Measurements from ENCODE around the gene KMT2B. TPM values are rescaled to one million over a fixed set of nuclear protein-coding genes. Genes with fewer than 3 reads are reported as not detected.
A peak's percentile ranks its signal among the peaks of the same experiment; 100 is the strongest.

The KMT2B gene
- total and polyA plus RNA-seq, 2 donors (not counting 1 experiment from before 2014, with no cell fraction given) = 85.6 to 96.9 TPM

DNA sequence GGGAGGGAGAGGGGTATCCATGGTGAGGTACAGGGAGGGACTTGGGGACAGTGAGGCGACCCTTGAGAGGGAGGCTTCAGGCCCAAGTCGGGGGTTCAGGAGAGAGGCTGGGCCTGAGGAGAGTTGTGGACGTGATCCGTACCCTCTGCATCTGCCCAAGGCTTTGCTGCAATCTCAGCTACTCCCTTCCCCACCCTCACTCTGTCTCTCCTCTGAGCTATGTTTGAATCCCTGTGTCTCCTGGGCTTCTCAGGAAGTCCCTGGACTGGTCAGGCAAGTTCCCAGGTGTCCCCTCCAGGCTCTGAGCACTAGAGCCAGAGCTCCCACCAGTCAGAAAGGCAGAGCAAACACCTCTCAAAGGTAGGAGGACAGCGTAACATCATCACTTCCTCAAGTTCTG is 32.4 kb downstream of the KMT2B start:
- DNase-seq (no peak), ATAC-seq (ENCODE audit: low read depth) (no peak)
- ChIA-PET POLR2A (no interaction called here), CTCF (no interaction called here)
- Mint-ChIP-seq H3K4me1 (peaks cover 41% of the 10 kb centered on the region), H3K27ac (no peak overlapping the region), H3K9me3 (ENCODE audit: insufficient read depth) (no peaks in the 10 kb centered on the region), H3K27me3 (peaks cover 9% of the 10 kb centered on the region), H3K4me3 (peak overlapping the region; percentile 37)
- Histone ChIP-seq H3K27me3 (replicated peaks in 1 of 4; ENCODE audit: control extremely low read depth in 1 of 4, control insufficient read depth in 3 of 4, insufficient read depth in 4 of 4, low read length in 3 of 4) (peaks cover 0 to 5% (median 1%) of the 10 kb centered on the region in 4 experiments), H2AFZ (ENCODE audit: insufficient read depth, low read depth, low read length, poor library complexity, severe bottlenecking) (no peak overlapping the region), H3K9ac (ENCODE audit: low read length) (no peak overlapping the region), H4K20me1 (ENCODE audit: control insufficient read depth, insufficient read depth, low read length, poor library complexity, severe bottlenecking) (peaks cover 4% of the 10 kb centered on the region), H3K4me2 (replicated peaks; ENCODE audit: low read depth, low read length, poor library complexity, severe bottlenecking) (no peak overlapping the region), H3K4me3 (ENCODE audit: control extremely low read depth in 1 of 5, extremely low read depth in 1 of 5, insufficient read depth in 1 of 5, low read depth in 2 of 5, low read length in 4 of 5) (no peak overlapping the region), H3K4me1 (ENCODE audit: control insufficient read depth in 2 of 2, insufficient read depth in 2 of 2, low read length in 2 of 2) (peaks cover 20 to 27% of the 10 kb centered on the region in 2 donors), H3K36me3 (replicated peaks in 1 of 2; ENCODE audit: control extremely low read depth in 1 of 2, control insufficient read depth in 1 of 2, extremely low read depth in 1 of 2, insufficient read depth in 2 of 2, low read length in 1 of 2) (peaks cover 0 to 20% of the 10 kb centered on the region in 2 experiments), H3K9me3 (ENCODE audit: control extremely low read depth in 1 of 3, control insufficient read depth in 2 of 3, insufficient read depth in 1 of 3, low read length in 2 of 3) (peaks cover 0 to 2% (median 0%) of the 10 kb centered on the region in 3 donors), H3K27ac (ENCODE audit: low read length in 2 of 2) (no peak overlapping the region), H3K79me2 (ENCODE audit: control insufficient read depth, insufficient read depth, low read length) (peaks cover 41% of the 10 kb centered on the region)
- intact Hi-C loops (cut with micrococcal nuclease) = no loop called here
- 100% methylated on average over 1 of the region's 5 CpGs for WGBS (ENCODE audit: insufficient coverage)
- TF ChIP-seq, protein P1, sequence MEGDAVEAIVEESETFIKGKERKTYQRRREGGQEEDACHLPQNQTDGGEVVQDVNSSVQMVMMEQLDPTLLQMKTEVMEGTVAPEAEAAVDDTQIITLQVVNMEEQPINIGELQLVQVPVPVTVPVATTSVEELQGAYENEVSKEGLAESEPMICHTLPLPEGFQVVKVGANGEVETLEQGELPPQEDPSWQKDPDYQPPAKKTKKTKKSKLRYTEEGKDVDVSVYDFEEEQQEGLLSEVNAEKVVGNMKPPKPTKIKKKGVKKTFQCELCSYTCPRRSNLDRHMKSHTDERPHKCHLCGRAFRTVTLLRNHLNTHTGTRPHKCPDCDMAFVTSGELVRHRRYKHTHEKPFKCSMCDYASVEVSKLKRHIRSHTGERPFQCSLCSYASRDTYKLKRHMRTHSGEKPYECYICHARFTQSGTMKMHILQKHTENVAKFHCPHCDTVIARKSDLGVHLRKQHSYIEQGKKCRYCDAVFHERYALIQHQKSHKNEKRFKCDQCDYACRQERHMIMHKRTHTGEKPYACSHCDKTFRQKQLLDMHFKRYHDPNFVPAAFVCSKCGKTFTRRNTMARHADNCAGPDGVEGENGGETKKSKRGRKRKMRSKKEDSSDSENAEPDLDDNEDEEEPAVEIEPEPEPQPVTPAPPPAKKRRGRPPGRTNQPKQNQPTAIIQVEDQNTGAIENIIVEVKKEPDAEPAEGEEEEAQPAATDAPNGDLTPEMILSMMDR (IDR thresholded peaks at IDR 0.05) = no peak
- no peak for TF ChIP-seq EZH2 (IDR thresholded peaks at IDR 0.05; ENCODE audit: borderline replicate concordance, insufficient read depth, low read depth, low read length, poor library complexity, severe bottlenecking)

DNA sequence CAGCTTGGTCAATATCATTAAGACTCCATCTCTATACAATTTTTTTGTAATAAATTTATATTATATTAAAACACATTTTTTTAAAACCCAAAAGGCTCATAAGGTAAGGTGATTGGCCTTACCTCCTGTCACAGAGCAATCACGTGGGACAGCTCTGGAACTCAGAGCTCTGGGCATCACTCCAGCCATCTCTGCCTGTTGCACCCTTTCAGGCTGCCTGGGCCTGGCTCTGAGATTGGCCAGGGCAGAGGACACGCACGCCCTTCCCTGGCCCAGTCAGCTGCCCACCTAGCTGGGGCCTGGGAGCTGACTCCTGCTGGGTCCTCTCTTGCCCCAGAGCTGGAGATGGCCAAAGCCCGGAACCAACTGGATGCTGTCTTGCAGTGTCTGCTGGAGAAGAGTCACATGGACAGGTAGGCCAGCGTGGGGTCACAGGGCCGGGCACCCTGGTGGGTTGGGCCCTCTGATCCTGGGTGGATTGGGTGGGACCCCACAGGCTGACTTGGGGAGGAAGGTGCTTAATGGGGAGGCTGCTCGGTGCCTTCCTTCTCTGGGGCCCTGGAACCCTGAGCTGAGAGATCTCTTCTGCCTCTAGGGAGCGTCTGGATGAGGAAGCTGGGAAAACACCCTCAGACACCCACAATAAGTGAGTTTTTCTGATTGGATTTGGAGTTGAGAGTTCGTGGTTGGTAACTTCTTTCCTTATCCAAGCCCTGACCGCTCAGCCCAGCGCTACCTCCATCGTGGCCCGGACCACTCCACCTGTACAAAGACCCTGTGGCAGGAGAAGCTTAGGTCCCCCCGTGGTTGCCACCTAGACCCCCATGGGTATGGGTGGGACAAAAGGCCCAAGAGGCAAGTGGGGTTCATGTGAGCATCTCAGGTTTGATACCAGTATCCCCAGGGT is 34.3 kb downstream of the KMT2B start:
- peaks cover 28% of the 10 kb centered on the region for H3K79me2 ChIP-seq (ENCODE audit: control insufficient read depth, insufficient read depth, low read length)

More for the DNA sequence above, 34.3 kb downstream of the KMT2B start:
- no peak overlapping the region for H3K4me2 ChIP-seq (replicated peaks; ENCODE audit: low read depth, low read length, poor library complexity, severe bottlenecking)
- no peak overlapping the region for H3K27ac ChIP-seq (ENCODE audit: low read length in 2 of 2)
- H3K9me3 Mint-ChIP-seq (ENCODE audit: insufficient read depth) = no peaks in the 10 kb centered on the region
- H3K4me3 Mint-ChIP-seq = no peak overlapping the region
- peaks cover 0 to 10% (median 0%) of the 10 kb centered on the region in 3 donors for H3K9me3 ChIP-seq (ENCODE audit: control extremely low read depth in 1 of 3, control insufficient read depth in 2 of 3, insufficient read depth in 1 of 3, low read length in 2 of 3)
- no peak overlapping the region for H3K4me3 ChIP-seq (ENCODE audit: control extremely low read depth in 1 of 5, extremely low read depth in 1 of 5, insufficient read depth in 1 of 5, low read depth in 2 of 5, low read length in 4 of 5)
- no peak for DNase-seq
- peaks cover 31 to 32% of the 10 kb centered on the region in 2 donors for H3K4me1 ChIP-seq (ENCODE audit: control insufficient read depth in 2 of 2, insufficient read depth in 2 of 2, low read length in 2 of 2)
- POLR2A ChIA-PET = interaction anchor here (0.5 to 1.1 kb wide), 2 partner anchors 11 to 12 kb away, joined by 3 to 4 read pairs; no protein-coding TSS in a partner anchor
- peaks cover 4% of the 10 kb centered on the region for H4K20me1 ChIP-seq (ENCODE audit: control insufficient read depth, insufficient read depth, low read length, poor library complexity, severe bottlenecking)
- ATAC-seq (ENCODE audit: low read depth) = no peak
- intact Hi-C loops (cut with micrococcal nuclease) = no loop called here
- H3K9ac ChIP-seq (ENCODE audit: low read length) = no peak overlapping the region
- H3K27me3 Mint-ChIP-seq = peaks cover 17% of the 10 kb centered on the region
- TF ChIP-seq EZH2 (IDR thresholded peaks at IDR 0.05; ENCODE audit: borderline replicate concordance, insufficient read depth, low read depth, low read length, poor library complexity, severe bottlenecking) = no peak
- TF ChIP-seq, protein P1 (IDR thresholded peaks at IDR 0.05) = no peak
- peaks cover 0 to 20% of the 10 kb centered on the region in 2 experiments for H3K36me3 ChIP-seq (replicated peaks in 1 of 2; ENCODE audit: control extremely low read depth in 1 of 2, control insufficient read depth in 1 of 2, extremely low read depth in 1 of 2, insufficient read depth in 2 of 2, low read length in 1 of 2)
- peaks cover 40% of the 10 kb centered on the region for H3K4me1 Mint-ChIP-seq
- no peak overlapping the region for H2AFZ ChIP-seq (ENCODE audit: insufficient read depth, low read depth, low read length, poor library complexity, severe bottlenecking)
- WGBS (ENCODE audit: insufficient coverage) = 96% methylated on average over 7 of the region's 14 CpGs
- peaks cover 0 to 24% (median 8%) of the 10 kb centered on the region in 4 experiments for H3K27me3 ChIP-seq (replicated peaks in 1 of 4; ENCODE audit: control extremely low read depth in 1 of 4, control insufficient read depth in 3 of 4, insufficient read depth in 4 of 4, low read length in 3 of 4)
- CTCF ChIA-PET = interaction anchor here (0.5 to 2.3 kb wide), 2 partner anchors 9 to 58 kb away, joined by 3 to 6 read pairs; no protein-coding TSS in a partner anchor
- no peak overlapping the region for H3K27ac Mint-ChIP-seq
